ENCODE data around the gene SLC35B4.
A peak's percentile ranks its signal among the peaks of the same experiment; 100 is the strongest.

Gene SLC35B4

DNA sequence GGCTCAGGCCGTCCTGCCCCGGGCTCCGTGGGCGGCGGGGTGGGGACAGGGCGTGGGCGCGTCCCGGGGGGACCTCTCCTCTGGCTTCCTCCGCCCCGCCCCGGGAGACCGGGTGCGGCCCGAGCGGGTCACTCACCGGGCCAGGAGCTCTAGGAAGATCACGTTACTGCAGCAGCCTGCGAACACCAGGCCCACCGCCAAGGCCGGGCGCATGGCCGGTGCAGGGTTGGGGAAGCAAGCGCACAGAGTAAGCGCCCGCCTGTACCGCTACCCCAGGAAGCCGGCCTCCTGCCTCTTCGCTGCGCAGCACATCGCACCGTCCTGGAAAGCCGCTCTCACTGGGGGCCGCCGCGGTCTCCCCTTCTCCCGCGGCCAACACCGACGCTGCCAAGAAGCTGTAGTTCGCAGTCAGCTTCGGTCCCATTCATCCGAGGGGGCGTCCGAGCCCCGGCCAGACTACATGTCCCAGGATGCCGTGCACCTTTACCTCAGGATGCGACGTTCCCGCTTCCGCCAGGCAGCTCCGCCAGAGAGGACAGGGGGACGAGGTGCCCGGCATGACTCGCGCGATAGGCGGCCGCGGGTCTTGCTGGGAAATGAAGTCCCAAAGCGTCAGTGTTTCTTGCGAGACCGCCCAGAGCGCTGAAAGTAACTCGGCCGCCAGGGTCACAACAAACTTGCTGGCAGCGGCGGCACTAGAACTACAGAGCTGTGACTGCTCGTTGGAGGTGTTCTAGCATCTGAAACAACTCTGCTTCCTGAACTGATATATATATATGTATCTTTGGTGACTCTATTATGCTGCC lies at the start of gene SLC35B4:
Gene SLC35B4, minus strand, starts transcription at position 392 of the 806 bp plus-strand sequence. Its CDS starts 179 bp downstream, at position 213.
- DNase-seq = peak; percentile 92

DNA sequence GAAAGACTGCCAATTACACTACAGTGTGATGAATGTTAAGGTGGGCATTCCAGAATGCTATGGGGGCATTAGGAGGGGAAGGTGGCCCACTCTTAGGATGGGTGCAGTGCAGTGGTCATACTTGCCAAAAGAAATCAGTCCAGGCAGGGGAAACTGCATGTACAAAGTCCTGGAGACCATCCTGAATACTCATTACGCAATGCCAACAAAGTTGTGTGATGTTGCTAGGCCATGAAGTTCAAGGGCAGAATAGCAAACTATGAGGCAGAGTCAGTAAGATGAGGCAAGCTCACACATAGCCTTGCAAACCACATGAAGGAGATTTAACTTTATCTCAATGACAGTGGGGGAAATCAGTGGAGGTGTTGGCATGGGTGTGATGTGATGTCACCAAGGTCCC lies 49.8 kb upstream of the SLC35B4 start:
- no peak for DNase-seq

GRCh38 chr7:134365341-134366054 lies 48.8 kb upstream of the SLC35B4 start:
- no peak for DNase-seq

- DNase-seq = no peak
These were observed 47.9 kb upstream of the SLC35B4 start for GRCh38 chr7:134364619-134365037.

GRCh38 chr7:134362587-134363483 lies 46.1 kb upstream of the SLC35B4 start:
- no peak for DNase-seq

- DNase-seq = no peak
These were observed 43.2 kb upstream of the SLC35B4 start for GRCh38 chr7:134359787-134360432.

DNA sequence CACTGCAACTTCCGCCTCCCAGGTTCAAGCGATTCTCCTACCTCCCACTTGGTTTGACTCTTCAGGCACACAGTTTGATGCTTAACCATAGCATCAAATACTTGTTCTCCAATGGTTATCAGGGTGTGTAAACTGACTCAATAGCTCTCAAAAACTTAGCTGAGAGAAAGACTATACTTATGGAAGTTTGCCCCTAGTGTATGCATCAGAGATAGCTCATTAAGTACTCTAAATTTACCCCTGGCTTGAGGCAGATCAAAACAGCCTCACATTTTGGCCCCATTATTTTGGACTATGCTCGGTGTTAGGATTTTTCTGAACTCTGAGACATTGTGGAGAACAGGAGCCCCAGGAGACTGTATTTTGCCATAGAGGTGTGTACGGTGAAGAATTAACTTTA lies 40.8 kb upstream of the SLC35B4 start:
- no peak for DNase-seq

DNA sequence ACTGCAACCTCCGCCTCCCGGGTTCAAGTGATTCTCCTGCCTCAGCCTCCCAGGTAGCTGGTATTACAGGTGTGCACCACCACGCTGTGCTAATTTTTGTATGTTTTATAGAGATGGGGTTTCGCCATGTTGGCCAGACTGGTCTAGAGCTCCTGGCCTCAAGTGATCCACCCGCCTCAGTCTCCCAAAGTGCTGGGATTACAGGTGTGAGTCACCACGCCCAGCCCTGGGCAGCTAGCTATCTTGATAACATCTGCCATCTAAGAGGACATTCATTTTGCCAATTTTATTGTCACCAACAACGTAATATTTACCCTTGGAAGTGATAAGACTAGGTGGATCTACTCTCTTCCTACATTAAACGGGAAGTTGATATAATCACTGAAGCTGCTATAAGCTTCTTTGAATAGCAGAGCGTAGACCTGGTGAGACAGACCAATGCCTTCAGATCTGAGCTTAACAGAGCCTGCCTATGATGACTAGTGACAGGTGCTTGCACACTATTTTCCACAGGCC lies 39.7 kb upstream of the SLC35B4 start:
- DNase-seq = no peak

- no peak for DNase-seq
These were observed 39.2 kb upstream of the SLC35B4 start for GRCh38 chr7:134355927-134356326.

- no peak for DNase-seq
These were observed 38.3 kb upstream of the SLC35B4 start for GRCh38 chr7:134355004-134355525.

- no peak for DNase-seq
These were observed 36.7 kb upstream of the SLC35B4 start for GRCh38 chr7:134353411-134353810.

GRCh38 chr7:134351424-134351823 lies 34.7 kb upstream of the SLC35B4 start:
- no peak for DNase-seq

GRCh38 chr7:134350709-134351108 lies 34.0 kb upstream of the SLC35B4 start:
- DNase-seq = no peak

- no peak for DNase-seq
These were observed 30.8 kb upstream of the SLC35B4 start for GRCh38 chr7:134347567-134347966.

- no peak for DNase-seq
These were observed 27.1 kb upstream of the SLC35B4 start for GRCh38 chr7:134343796-134344195.

GRCh38 chr7:134343136-134343535 lies 26.4 kb upstream of the SLC35B4 start:
- no peak for DNase-seq

GRCh38 chr7:134339475-134339874 lies 22.7 kb upstream of the SLC35B4 start:
- no peak for DNase-seq

DNA sequence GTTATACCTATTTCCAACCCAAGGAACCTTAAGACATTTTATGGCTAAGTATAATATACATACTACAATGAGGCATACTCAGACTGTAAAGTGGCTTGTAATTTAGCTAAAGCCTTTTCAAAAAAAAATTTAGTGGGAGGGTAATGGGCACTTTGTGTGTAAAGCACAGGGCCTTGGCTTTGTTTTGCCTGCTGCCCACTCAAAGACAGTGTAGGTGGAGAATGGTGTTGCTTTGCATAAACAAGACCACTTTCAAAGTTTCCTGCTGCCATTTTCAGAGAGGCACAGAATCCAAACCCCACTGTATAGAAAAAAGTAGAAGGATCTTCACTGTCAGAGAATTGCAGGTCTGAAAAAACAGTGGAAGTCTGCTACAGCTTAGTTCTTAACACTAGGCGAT lies 21.2 kb upstream of the SLC35B4 start:
- DNase-seq = no peak

GRCh38 chr7:134334408-134334807 lies 17.7 kb upstream of the SLC35B4 start:
- no peak for DNase-seq

GRCh38 chr7:134333943-134334342 lies 17.2 kb upstream of the SLC35B4 start:
- DNase-seq = no peak

DNA sequence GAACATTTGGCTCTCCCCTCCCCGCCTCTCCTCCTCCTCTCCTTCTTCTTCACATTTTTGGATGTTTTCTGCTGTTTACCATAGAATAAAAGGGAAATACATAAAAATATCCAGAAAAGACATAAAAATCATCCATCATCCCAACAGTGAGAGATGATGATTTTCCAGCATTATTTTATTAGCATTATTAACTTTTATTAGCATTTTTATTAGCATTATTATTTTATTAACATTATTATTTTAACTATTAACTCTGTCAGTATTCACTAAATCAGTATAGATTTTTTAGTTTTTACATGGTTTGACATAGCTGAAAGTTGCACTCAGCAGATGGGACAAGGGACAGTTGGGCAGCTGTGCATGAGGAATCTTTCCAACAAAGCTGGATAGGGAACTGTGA lies 16.2 kb upstream of the SLC35B4 start:
- DNase-seq = no peak

DNA sequence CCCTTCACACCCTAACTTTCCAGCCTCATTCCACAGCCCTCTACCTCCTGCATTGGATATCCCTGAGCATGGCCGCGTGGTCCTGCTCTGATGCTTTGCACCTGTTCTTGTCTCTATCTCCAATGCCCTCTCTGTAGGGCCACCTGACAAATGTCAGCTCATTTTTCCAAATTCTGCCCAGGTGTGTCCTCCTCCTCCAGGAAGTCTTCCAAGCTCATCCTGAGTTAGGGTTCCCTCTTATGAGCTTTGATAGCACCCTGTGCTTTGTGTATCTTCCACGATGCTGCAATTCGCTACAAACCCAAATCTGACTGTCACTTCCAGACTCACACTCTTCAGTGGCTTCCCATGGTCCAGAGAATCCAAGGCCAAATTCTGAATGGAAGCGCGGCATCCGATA lies 14.7 kb upstream of the SLC35B4 start:
- DNase-seq = no peak
